ENCODE data around the gene IFNL2.
"Not testable (repeated sequence)": the region's sequence is repeated elsewhere in the genome, so short reads cannot be mapped to it uniquely, and the experiment has no call there.

IFNL2 gene
- 0 reads per million in 2 donors for total RNA-seq

GRCh38 chr19:39268085-39268484, at the start of gene IFNL2:
TSS of gene IFNL2 (plus strand) at chr19:39268396. CDS start at chr19:39268569, 173 bp downstream.
- not testable (repeated sequence) for DNase-seq

GRCh38 chr19:39219108-39219507, 49.1 kb upstream of the IFNL2 start:
- not testable (repeated sequence) for DNase-seq

GRCh38 chr19:39223703-39224279, 44.4 kb upstream of the IFNL2 start:
- no peak for DNase-seq

GRCh38 chr19:39224910-39225309, 43.3 kb upstream of the IFNL2 start:
- DNase-seq = no peak

- DNase-seq = no peak
Measured at GRCh38 chr19:39230096-39230764, 38.0 kb upstream of the IFNL2 start.

GRCh38 chr19:39232708-39233107, 35.5 kb upstream of the IFNL2 start:
- no peak for DNase-seq

- peak in 2 of 5 experiments; percentile 24 to 32 for DNase-seq
Measured at GRCh38 chr19:39236527-39236926, 31.7 kb upstream of the IFNL2 start.

- DNase-seq = peak; percentile 14 to 38 (median 19)
Measured at GRCh38 chr19:39237200-39238184, 30.7 kb upstream of the IFNL2 start.

- no peak for DNase-seq
Measured at GRCh38 chr19:39238209-39238608, 30.0 kb upstream of the IFNL2 start.

GRCh38 chr19:39238944-39239343, 29.3 kb upstream of the IFNL2 start:
- DNase-seq = no peak

GRCh38 chr19:39240421-39240820, 27.8 kb upstream of the IFNL2 start:
- DNase-seq = no peak

GRCh38 chr19:39243741-39244140, 24.5 kb upstream of the IFNL2 start:
- not testable (repeated sequence) for DNase-seq

GRCh38 chr19:39244410-39245100, 23.6 kb upstream of the IFNL2 start, which contains the start of gene IFNL3:
TSS of gene IFNL3 (minus strand) at chr19:39245006. CDS start at chr19:39244967, 39 bp downstream.
- DNase-seq = not testable (repeated sequence)

- DNase-seq = not testable (repeated sequence)
Measured at GRCh38 chr19:39245166-39245565, 23.0 kb upstream of the IFNL2 start.

- DNase-seq = peak in 2 of 5 experiments; percentile 15 to 26
Measured at GRCh38 chr19:39246951-39247669, 21.1 kb upstream of the IFNL2 start.

GRCh38 chr19:39247701-39248664, 20.2 kb upstream of the IFNL2 start:
- DNase-seq = no peak

GRCh38 chr19:39248806-39249205, 19.4 kb upstream of the IFNL2 start, which contains the start of gene IFNL4:
TSS of gene IFNL4 (minus strand) at chr19:39248856.
- DNase-seq = no peak

GRCh38 chr19:39251081-39251480, 17.1 kb upstream of the IFNL2 start:
- no peak for DNase-seq

- no peak for DNase-seq
Measured at GRCh38 chr19:39251846-39252245, 16.4 kb upstream of the IFNL2 start.

- no peak for DNase-seq
Measured at GRCh38 chr19:39252458-39252857, 15.7 kb upstream of the IFNL2 start.
